PC-9 (cell line): Measurements from ENCODE around the gene CEP78.

Source experiments
- EZH2 ChIP-seq: fragments of 200-600 bp; sonication (generic); IDR thresholded peaks from 2 replicates; pipeline ENCODE4 v1.8.0; 2017; ENCODE audit warnings: antibody characterized with exemption, low read depth
- TF ChIP-seq, protein P1 (sequence below): fragments of 200-600 bp; sonication (generic); conservative IDR thresholded peaks from 2 replicates; pipeline ENCODE4 v1.6.1; 2017; ENCODE audit warnings: mixed run types, antibody characterized with exemption, mild to moderate bottlenecking, moderate library complexity

DNA sequence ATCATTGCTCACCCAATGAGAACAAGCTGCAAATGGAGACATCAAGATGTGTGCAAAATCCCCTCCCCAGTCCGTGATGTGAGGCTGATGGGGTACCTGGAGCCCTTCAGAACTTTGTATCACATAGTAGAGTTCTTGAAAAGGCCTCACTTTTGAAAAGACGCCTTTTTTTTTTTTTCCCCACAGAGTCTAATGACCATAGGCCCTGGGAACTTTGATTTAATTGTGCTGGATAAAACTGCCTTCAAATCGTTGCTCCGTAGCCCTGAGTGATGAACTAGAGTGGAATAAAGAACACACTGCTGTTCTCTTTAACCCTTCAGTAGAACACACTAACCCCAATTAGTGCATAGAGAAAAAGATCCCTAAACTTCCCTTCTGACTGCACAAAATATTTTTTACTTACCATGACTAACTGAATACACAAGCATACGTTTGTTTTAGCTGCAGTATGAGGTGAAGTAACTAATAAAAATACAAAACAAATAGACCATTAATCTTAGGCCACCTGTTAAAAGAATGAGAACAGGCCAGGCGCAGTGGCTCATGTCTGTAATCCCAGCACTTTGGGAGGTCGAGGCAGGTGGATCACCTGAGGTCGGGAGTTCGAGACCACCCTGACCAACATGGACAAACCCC, 76.1 kb downstream of the CEP78 start:
- TF ChIP-seq EZH2, result no peak
- TF ChIP-seq, protein P1, sequence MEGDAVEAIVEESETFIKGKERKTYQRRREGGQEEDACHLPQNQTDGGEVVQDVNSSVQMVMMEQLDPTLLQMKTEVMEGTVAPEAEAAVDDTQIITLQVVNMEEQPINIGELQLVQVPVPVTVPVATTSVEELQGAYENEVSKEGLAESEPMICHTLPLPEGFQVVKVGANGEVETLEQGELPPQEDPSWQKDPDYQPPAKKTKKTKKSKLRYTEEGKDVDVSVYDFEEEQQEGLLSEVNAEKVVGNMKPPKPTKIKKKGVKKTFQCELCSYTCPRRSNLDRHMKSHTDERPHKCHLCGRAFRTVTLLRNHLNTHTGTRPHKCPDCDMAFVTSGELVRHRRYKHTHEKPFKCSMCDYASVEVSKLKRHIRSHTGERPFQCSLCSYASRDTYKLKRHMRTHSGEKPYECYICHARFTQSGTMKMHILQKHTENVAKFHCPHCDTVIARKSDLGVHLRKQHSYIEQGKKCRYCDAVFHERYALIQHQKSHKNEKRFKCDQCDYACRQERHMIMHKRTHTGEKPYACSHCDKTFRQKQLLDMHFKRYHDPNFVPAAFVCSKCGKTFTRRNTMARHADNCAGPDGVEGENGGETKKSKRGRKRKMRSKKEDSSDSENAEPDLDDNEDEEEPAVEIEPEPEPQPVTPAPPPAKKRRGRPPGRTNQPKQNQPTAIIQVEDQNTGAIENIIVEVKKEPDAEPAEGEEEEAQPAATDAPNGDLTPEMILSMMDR, result no peak
